HG03175 (cell line): ENCODE results near the gene CEP76.

ENCODE experiments used
- ATAC-seq: cut with Tn5 transposase; IDR thresholded peaks from one replicate; pipeline ENCODE4 v1.9.1; 2021; ENCODE audit warnings: mild to moderate bottlenecking, moderate library complexity; ENCODE audit not compliant: unreplicated experiment

Gene CEP76

GRCh38 chr18:12703664-12704063 is 1.1 kb upstream of the CEP76 start:
- no peak for ATAC-seq

GRCh38 chr18:12703096-12703567 is 609 bp upstream of the CEP76 start:
- peak; percentile 28 for ATAC-seq

GRCh38 chr18:12701161-12701560 is 1.4 kb downstream of the CEP76 start:
- ATAC-seq, result no peak

- ATAC-seq, result no peak
These were observed 2.8 kb downstream of the CEP76 start for GRCh38 chr18:12699747-12700146.

- no peak for ATAC-seq
These were observed 8.5 kb downstream of the CEP76 start for GRCh38 chr18:12694032-12694431.

GRCh38 chr18:12692206-12692605 is 10.3 kb downstream of the CEP76 start:
- ATAC-seq, result no peak

- ATAC-seq, result no peak
These were observed 13.2 kb downstream of the CEP76 start for GRCh38 chr18:12689256-12689850.

GRCh38 chr18:12686100-12686499 is 16.4 kb downstream of the CEP76 start:
- no peak for ATAC-seq

- no peak for ATAC-seq
These were observed 23.2 kb downstream of the CEP76 start for GRCh38 chr18:12679183-12679786.

GRCh38 chr18:12668041-12668440 is 34.5 kb downstream of the CEP76 start:
- no peak for ATAC-seq

- peak; percentile 37 for ATAC-seq
These were observed 42.5 kb downstream of the CEP76 start for GRCh38 chr18:12659904-12660605.

- peak; percentile 19 for ATAC-seq
These were observed 43.9 kb downstream of the CEP76 start for GRCh38 chr18:12658426-12659138.

GRCh38 chr18:12657684-12658425 is 44.7 kb downstream of the CEP76 start, which contains the start of gene SPIRE1:
Gene SPIRE1 (minus strand): TSS chr18:12658107. CDS start chr18:12657866, 241 bp downstream.
- peak; percentile 48 for ATAC-seq

GRCh38 chr18:12656938-12657683 is 45.4 kb downstream of the CEP76 start:
- peak; percentile 39 for ATAC-seq

- ATAC-seq, result no peak
These were observed 46.0 kb downstream of the CEP76 start for GRCh38 chr18:12656605-12656937.

GRCh38 chr18:12654971-12655370 is 47.6 kb downstream of the CEP76 start:
- ATAC-seq, result no peak

GRCh38 chr18:12652861-12653401 is 49.6 kb downstream of the CEP76 start:
- no peak for ATAC-seq

- no peak for ATAC-seq
These were observed 50.9 kb downstream of the CEP76 start for GRCh38 chr18:12651651-12652050.

GRCh38 chr18:12647773-12648172 is 54.8 kb downstream of the CEP76 start:
- ATAC-seq, result no peak

- no peak for ATAC-seq
These were observed 56.7 kb downstream of the CEP76 start for GRCh38 chr18:12645751-12646203.
